BLaER1 treated with 17β-estradiol and CSF1 and Interleukin-3, amounts not matched to agents 10 nM and 100 nM (cell line): Measurements from ENCODE around the gene NDUFA11.
A peak's percentile ranks its signal among the peaks of the same experiment; 100 is the strongest.

Source experiments
- H3K27ac ChIP-seq, 11 experiments: shearing (Covaris generic); formaldehyde crosslinking; 2 replicates each; pipeline ENCODE4 v1.8.1; 2022
- H3K27me3 ChIP-seq, 11 experiments: shearing (Covaris generic); formaldehyde crosslinking; 2 replicates each; pipeline ENCODE4 v1.8.1; 2022
- H3K36me3 ChIP-seq, 11 experiments: shearing (Covaris generic); formaldehyde crosslinking; 2 replicates each; pipeline ENCODE4 v1.8.1; 2022
- H3K4me1 ChIP-seq, 10 experiments: shearing (Covaris generic); formaldehyde crosslinking; 2 replicates each; pipeline ENCODE4 v1.8.1; 2022
- H3K4me2 ChIP-seq, 11 experiments: shearing (Covaris generic); formaldehyde crosslinking; 2 replicates each; pipeline ENCODE4 v1.8.1; 2022
- H3K4me3 ChIP-seq, 10 experiments: shearing (Covaris generic); formaldehyde crosslinking; 2 replicates each; pipeline ENCODE4 v1.8.1; 2022
- H3K9ac ChIP-seq, 11 experiments: shearing (Covaris generic); formaldehyde crosslinking; 2 replicates each; pipeline ENCODE4 v1.8.1; 2022
- H3K9me3 ChIP-seq, 11 experiments: shearing (Covaris generic); formaldehyde crosslinking; replicated peaks in 1 of 11; 2 replicates each; pipeline ENCODE4 v1.8.1; 2022
- H4K20me1 ChIP-seq, 11 experiments: shearing (Covaris generic); formaldehyde crosslinking; 2 replicates each; pipeline ENCODE4 v1.8.1; 2022
- Cebpa-rat ChIP-seq, 11 experiments: shearing (Covaris generic); IDR thresholded peaks; 2 replicates each; pipeline ENCODE4 v1.8.1; 2022

The NDUFA11 gene

GRCh38 chr19:5934774-5935472 lies 31.3 kb upstream of the NDUFA11 start:
- peaks cover 64 to 93% (median 82%) of the 10 kb centered on the region in 11 experiments for H3K36me3 ChIP-seq
- H3K27ac ChIP-seq = peak overlapping the region in 1 of 11 experiments; percentile 21; a peak in 1 of 22 replicates
- TF ChIP-seq Cebpa-rat (IDR thresholded peaks at IDR 0.05) = no peak
- H3K4me1 ChIP-seq = peaks cover 15 to 55% (median 53%) of the 10 kb centered on the region in 10 experiments
- H3K27me3 ChIP-seq = no peaks in the 10 kb centered on the region
- peak overlapping the region in 5 of 11 experiments; percentile 5 to 44 (median 31); a peak in 7 of 22 replicates for H3K9ac ChIP-seq
- peaks cover 56 to 99% (median 77%) of the 10 kb centered on the region in 11 experiments; a peak in 21 of 22 replicates for H4K20me1 ChIP-seq
- no peak overlapping the region for H3K4me3 ChIP-seq
- H3K9me3 ChIP-seq = no peaks in the 10 kb centered on the region
- H3K4me2 ChIP-seq = peak overlapping the region in 5 of 11 experiments; percentile 16 to 93 (median 73); a peak in 7 of 22 replicates

GRCh38 chr19:5934069-5934401 lies 30.4 kb upstream of the NDUFA11 start:
- peaks cover 64 to 93% (median 82%) of the 10 kb centered on the region in 11 experiments for H3K36me3 ChIP-seq

GRCh38 chr19:5933391-5934068 lies 29.9 kb upstream of the NDUFA11 start:
- TF ChIP-seq Cebpa-rat (IDR thresholded peaks at IDR 0.05) = no peak
- peaks cover 69 to 93% (median 83%) of the 10 kb centered on the region in 11 experiments for H3K36me3 ChIP-seq
- peak overlapping the region in 3 of 11 experiments; percentile 14 to 31 (median 25); a peak in 5 of 22 replicates for H3K9ac ChIP-seq
- H3K27ac ChIP-seq = no peak overlapping the region
- peaks cover 47 to 93% (median 65%) of the 10 kb centered on the region in 11 experiments; a peak in 21 of 22 replicates for H4K20me1 ChIP-seq
- H3K4me2 ChIP-seq = no peak overlapping the region
- H3K4me1 ChIP-seq = peaks cover 15 to 42% (median 40%) of the 10 kb centered on the region in 10 experiments
- H3K9me3 ChIP-seq = no peaks in the 10 kb centered on the region
- H3K27me3 ChIP-seq = no peaks in the 10 kb centered on the region
- no peak overlapping the region for H3K4me3 ChIP-seq

More at GRCh38 chr19:5934069-5934401, 30.4 kb upstream of the NDUFA11 start:
- Histone ChIP-seq H3K4me3 (no peak overlapping the region), H3K4me2 (no peak overlapping the region), H3K9ac (peak overlapping the region in 3 of 11 experiments; percentile 14 to 31 (median 25); a peak in 4 of 22 replicates), H3K27ac (no peak overlapping the region), H3K4me1 (peaks cover 15 to 47% (median 45%) of the 10 kb centered on the region in 10 experiments), H3K9me3 (no peaks in the 10 kb centered on the region), H4K20me1 (peaks cover 51 to 98% (median 68%) of the 10 kb centered on the region in 11 experiments; a peak in 21 of 22 replicates), H3K27me3 (no peaks in the 10 kb centered on the region)
- TF ChIP-seq Cebpa-rat (IDR thresholded peaks at IDR 0.05) = no peak

GRCh38 chr19:5932609-5933262 lies 29.1 kb upstream of the NDUFA11 start:
- Histone ChIP-seq H3K4me1 (peaks cover 11 to 36% (median 32%) of the 10 kb centered on the region in 10 experiments), H3K4me2 (no peak overlapping the region), H3K9ac (no peak overlapping the region), H3K27ac (no peak overlapping the region), H3K36me3 (peaks cover 77 to 93% (median 89%) of the 10 kb centered on the region in 11 experiments), H3K9me3 (no peaks in the 10 kb centered on the region), H3K4me3 (no peak overlapping the region), H3K27me3 (no peaks in the 10 kb centered on the region), H4K20me1 (peaks cover 41 to 85% (median 58%) of the 10 kb centered on the region in 11 experiments; a peak in 21 of 22 replicates)
- no peak for TF ChIP-seq Cebpa-rat (IDR thresholded peaks at IDR 0.05)

- no peak overlapping the region for H3K27ac ChIP-seq
- H3K4me1 ChIP-seq = peaks cover 5 to 36% (median 31%) of the 10 kb centered on the region in 10 experiments
- no peaks in the 10 kb centered on the region for H3K9me3 ChIP-seq
- TF ChIP-seq Cebpa-rat (IDR thresholded peaks at IDR 0.05) = 0 out of 22 replicates have a peak, but pooled peaks of 1 of the 11 experiments have one; percentile 13
- H3K4me2 ChIP-seq = no peak overlapping the region
- H4K20me1 ChIP-seq = peaks cover 35 to 85% (median 55%) of the 10 kb centered on the region in 11 experiments; a peak in 21 of 22 replicates
- no peak overlapping the region for H3K4me3 ChIP-seq
- H3K27me3 ChIP-seq = no peaks in the 10 kb centered on the region
- H3K36me3 ChIP-seq = peaks cover 83 to 96% (median 94%) of the 10 kb centered on the region in 11 experiments
- H3K9ac ChIP-seq = no peak overlapping the region
These were observed 28.6 kb upstream of the NDUFA11 start for GRCh38 chr19:5932146-5932545.

GRCh38 chr19:5931251-5931650 lies 27.7 kb upstream of the NDUFA11 start:
- TF ChIP-seq Cebpa-rat (IDR thresholded peaks at IDR 0.05) = no peak
- Histone ChIP-seq H3K27ac (no peak overlapping the region), H3K4me1 (peaks cover 0 to 30% (median 25%) of the 10 kb centered on the region in 10 experiments; a peak in 15 of 20 replicates), H3K9ac (no peak overlapping the region), H4K20me1 (peaks cover 26 to 84% (median 54%) of the 10 kb centered on the region in 11 experiments; a peak in 20 of 22 replicates), H3K36me3 (peaks cover 88 to 100% (median 98%) of the 10 kb centered on the region in 11 experiments), H3K27me3 (no peaks in the 10 kb centered on the region), H3K4me3 (no peak overlapping the region), H3K4me2 (no peak overlapping the region), H3K9me3 (no peaks in the 10 kb centered on the region)

- Histone ChIP-seq H3K27me3 (no peaks in the 10 kb centered on the region), H3K9me3 (no peaks in the 10 kb centered on the region), H3K36me3 (peaks cover 97 to 100% (median 100%) of the 10 kb centered on the region in 11 experiments), H3K4me3 (no peak overlapping the region), H3K27ac (no peak overlapping the region), H3K4me1 (peaks cover 0 to 14% (median 10%) of the 10 kb centered on the region in 10 experiments; a peak in 8 of 20 replicates), H4K20me1 (peaks cover 10 to 79% (median 44%) of the 10 kb centered on the region in 11 experiments; a peak in 19 of 22 replicates), H3K9ac (peak overlapping the region in 1 of 11 experiments; percentile 33; a peak in 1 of 22 replicates), H3K4me2 (no peak overlapping the region)
- TF ChIP-seq Cebpa-rat (IDR thresholded peaks at IDR 0.05) = no peak
These were observed 26.0 kb upstream of the NDUFA11 start for GRCh38 chr19:5929625-5930024.

GRCh38 chr19:5929179-5929578 lies 25.6 kb upstream of the NDUFA11 start:
- Histone ChIP-seq H3K9ac (peak overlapping the region in 1 of 11 experiments; percentile 12; a peak in 1 of 22 replicates), H3K4me2 (no peak overlapping the region), H3K9me3 (no peaks in the 10 kb centered on the region), H3K27ac (no peak overlapping the region), H3K4me1 (peaks cover 0 to 12% (median 9%) of the 10 kb centered on the region in 10 experiments; a peak in 7 of 20 replicates), H3K36me3 (peaks cover 100% of the 10 kb centered on the region in 11 experiments), H4K20me1 (peaks cover 7 to 79% (median 40%) of the 10 kb centered on the region in 11 experiments; a peak in 19 of 22 replicates), H3K27me3 (no peaks in the 10 kb centered on the region), H3K4me3 (no peak overlapping the region)
- no peak for TF ChIP-seq Cebpa-rat (IDR thresholded peaks at IDR 0.05)
